ENCODE data around the gene HRAS. TPM values are rescaled to one million over a fixed set of nuclear protein-coding genes. Genes with fewer than 3 reads are reported as not detected.
"Not testable (repeated sequence)": the region's sequence is repeated elsewhere in the genome, so short reads cannot be mapped to it uniquely, and the experiment has no call there.

HRAS gene
- total RNA-seq, 1 experiment from 2014 or later: 99.9 TPM

DNA sequence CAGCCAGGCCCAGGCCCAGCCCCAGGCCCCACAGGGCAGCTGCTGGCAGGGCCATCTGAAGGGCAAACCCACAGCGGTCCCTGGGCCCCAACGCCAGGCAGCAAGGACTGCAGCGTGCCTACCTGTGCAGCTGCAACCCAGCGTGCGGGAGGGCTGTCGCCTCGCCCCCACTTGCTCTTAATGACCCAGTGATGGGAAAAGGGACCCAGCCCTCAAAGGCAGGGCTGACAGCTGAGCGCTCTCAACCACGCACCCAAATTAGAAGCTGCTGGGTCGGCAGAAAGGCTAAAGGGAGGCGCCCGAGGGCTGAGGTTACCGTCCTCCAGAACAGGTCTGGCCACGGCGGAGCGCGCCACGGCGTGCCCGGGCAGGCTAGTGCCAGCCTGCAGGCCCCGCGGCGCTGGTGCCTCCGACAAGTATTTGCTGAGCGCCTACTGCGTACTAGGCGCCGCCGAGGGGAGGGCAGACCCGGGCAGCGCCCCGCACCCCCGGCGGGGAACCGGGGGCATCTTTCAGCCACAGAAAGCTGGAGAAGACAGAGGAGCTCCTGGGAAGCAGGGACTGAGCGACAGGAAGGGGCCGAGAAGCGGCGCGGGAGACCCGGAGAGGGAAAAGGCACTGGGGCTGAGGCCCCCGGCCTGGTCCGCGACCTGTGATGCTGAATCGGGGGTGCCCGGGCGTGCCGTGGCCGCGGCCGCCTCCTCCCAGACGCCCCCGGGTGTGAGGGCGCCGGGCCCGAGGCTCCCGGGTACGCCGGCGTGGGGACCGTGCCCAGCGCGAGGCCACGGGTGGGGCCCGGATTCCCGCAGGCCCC, 773 bp downstream of the HRAS start:
- no peak for DNase-seq (ENCODE audit: low spot score)

DNA sequence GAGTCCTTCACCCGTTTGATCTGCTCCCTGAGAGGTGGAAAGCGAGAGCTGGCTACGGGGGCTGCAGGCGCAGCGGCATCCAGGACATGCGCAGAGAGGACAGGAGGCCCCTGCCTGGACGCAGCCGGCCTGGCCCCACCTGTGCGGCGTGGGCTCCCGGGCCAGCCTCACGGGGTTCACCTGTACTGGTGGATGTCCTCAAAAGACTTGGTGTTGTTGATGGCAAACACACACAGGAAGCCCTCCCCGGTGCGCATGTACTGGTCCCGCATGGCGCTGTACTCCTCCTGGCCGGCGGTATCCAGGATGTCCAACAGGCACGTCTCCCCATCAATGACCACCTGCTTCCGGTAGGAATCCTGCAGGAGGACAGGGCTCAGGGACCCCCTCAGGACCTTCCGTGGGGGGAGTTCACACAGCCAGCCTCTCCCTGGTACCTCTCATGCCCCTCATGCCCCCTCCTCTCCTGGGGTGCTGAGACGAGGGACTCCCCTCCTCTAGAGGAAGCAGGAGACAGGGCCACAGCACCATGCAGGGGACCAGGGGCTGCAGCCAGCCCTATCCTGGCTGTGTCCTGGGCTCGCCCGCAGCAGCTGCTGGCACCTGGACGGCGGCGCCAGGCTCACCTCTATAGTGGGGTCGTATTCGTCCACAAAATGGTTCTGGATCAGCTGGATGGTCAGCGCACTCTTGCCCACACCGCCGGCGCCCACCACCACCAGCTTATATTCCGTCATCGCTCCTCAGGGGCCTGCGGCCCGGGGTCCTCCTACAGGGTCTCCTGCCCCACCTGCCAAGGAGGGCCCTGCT, 1.6 kb downstream of the HRAS start:
- DNase-seq (ENCODE audit: low spot score): no peak

DNA sequence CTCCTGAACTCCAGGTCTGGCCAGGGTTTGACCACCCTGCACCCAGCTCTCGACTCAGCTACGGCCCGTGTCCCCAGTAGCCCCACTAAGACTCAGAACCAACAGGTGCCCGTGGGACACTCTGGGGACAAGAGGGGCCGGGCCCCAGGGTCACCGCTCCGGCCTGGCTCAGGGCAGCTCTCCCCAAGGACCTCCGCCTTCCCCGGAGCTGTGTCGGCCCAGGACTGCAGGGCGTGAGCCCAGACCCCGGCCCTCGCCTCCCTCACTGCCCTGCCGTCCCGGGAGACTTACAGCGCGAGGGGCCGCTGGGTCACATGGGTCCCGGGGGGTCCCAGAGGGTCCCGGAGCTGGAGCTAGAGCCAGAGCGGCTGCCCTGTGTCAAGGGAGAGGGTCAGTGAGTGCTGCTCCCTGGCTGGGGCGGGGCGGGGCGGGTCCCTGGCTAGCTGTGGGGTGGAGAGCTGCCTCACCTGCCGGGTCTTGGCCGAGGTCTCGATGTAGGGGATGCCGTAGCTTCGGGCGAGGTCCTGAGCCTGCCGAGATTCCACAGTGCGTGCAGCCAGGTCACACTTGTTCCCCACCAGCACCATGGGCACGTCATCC, 2.3 kb downstream of the HRAS start:
- DNase-seq (ENCODE audit: low spot score): no peak

DNA sequence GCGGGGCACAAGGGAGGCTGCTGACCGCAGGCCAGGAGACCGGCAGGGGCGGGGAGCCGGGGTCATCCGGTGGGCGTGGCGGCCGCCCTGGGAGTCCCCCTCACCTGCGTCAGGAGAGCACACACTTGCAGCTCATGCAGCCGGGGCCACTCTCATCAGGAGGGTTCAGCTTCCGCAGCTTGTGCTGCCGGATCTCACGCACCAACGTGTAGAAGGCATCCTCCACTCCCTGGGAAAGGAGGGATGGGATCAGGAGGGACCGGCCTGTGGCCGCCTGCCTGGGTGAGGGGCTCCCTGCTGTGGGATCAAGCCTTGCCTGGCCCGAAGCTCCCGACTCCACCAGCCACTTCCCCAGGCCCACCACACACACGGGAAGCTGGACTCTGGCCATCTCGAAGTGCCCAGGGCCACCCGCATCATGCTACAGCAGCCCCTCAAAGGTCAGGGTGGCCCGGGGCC, 2.8 kb downstream of the HRAS start:
- no peak for DNase-seq (ENCODE audit: low spot score)

DNA sequence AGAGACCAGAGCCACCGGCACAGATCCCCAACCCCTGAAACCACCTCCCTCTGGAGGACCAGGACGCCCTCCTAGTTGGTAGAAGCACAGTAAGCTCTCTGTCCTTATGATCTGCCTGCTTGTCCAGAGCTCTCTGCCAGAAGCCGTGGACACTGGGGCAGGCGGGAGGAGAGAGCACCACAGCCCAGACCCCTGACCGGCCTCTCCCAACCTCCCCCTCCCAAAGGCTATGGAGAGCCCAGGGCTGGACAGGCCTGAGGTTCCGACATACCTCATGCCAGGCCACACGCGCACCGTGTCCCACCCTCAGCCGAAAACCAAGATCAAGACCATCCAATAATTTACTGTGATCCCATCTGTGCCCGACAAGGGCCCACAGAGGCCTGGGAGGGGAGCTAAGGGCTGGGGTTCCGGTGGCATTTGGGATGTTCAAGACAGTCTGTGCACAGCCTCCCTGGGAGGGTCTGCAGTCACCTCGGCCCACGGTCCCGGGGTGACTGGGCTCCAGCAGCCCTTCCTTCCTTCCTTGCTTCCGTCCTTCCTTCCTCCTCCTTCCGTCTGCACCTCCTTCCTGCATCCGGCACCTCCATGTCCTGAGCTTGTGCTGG, 3.4 kb downstream of the HRAS start:
- DNase-seq (ENCODE audit: low spot score): no peak

DNA sequence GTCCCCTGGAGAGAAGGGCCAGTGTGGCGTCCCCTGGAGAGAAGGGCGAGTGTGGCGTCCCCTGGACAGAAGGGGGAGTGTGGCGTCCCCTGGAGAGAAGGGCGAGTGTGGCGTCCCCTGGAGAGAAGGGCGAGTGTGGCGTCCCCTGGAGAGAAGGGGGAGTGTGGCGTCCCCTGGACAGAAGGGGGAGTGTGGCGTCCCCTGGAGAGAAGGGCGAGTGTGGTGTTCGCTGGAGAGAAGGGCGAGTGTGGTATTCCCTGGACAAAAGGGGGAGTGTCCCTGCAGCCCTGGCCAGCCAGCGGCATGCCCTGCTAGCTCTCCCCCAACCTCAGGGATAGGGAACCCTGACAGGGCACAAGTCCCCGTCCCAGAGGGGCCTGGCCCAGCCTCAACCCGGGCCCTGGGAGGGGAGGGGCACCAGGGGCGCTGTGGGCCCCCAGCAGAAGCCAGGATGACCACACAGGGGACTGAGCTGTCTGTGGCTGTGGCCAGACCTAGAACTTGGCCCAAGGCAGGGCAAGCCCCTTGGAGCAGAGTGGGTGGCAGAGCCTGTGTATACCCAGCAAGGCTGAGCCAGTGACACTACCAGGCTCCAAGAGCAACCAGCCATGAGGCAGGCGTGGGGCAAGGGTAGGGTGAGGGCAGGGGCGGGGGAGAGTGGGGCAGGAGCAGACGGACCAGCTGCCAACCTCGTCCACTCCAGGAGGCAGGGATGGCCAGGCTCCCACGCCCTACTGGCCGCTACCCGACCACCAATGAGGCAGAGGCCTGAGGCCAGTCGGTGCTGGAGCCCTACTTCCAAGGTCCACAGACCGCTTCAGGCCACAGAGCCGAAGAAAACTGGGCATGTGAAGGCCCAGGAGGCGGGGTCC, 4.2 kb downstream of the HRAS start:
- no peak for DNase-seq (ENCODE audit: low spot score)

DNA sequence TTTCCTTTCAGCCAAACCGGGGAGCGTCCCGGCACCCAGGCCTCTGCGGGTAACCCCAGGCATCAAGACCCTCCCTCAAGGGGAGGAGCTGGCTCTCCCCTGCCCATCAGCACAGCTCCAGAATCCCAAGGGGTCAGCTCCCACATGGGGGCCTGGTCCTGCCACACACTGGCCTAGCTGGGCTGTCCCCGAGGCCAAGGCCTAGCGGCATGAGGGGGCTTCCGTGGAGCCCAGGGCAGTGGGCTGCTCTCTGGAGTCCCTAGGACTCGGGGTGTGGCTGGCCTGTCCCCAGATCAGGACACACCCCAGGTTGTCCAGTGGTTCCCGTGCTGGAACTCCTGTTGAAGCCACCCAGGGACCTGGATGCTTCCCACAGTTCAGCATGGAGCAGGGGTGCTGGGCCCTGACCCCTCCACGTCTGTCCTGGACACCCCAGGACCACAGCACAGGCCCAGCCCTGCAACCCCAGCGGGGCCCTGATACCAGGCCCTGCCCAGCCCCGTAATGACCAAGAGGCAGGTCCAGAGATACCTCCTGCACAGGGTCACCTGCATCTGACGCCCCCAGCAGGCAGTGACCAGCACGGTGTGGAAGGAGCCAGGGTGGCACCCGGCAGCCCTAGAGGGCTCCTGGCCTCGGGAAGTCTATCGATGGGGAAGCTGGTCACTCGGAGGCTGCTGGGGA, 5.5 kb downstream of the HRAS start:
- no peak for DNase-seq (ENCODE audit: low spot score)

DNA sequence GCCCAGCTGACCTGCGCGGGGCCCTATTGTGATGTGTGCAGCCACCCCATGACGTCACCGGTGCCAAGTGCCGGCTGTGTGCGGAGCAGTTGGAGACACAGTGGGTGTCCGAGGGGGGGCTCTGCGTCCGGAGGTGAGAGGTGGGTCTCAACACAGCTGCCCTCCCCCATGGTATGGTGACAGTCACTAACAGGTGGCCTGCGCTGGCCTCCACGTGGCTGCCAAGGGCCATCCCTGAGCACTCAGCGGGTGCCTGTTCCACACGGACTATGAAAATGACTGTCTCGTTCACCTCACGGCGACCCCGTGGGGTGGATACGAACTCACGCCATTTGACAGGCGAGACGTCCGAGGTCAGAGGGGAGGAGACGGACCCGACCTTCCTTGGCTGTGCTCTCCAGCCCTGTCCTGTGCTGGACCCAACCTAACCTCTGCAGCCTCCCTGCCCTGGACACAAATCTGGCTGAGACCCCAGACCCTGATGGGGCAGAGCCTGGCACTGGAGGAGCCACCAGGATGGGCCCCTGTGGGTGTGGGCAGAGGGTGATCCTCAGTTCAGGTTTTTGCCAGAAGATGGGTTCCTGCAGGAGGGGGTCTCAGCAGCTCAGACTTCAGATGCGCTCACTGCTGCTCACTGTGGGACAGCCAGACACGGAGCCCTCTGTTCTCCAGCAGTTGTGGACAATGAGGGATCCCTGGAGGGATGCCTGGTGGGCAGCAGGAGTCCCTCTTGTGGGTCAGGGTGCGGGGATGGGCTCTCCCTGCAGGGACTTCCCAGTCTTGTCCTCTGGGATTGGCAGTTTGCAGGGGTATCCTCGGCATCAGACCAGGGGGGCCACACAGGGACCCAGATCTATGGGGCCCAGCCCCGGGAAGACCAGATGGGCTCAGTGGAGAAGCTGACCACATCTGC, 6.3 kb downstream of the HRAS start:
- DNase-seq (ENCODE audit: low spot score): no peak

DNA sequence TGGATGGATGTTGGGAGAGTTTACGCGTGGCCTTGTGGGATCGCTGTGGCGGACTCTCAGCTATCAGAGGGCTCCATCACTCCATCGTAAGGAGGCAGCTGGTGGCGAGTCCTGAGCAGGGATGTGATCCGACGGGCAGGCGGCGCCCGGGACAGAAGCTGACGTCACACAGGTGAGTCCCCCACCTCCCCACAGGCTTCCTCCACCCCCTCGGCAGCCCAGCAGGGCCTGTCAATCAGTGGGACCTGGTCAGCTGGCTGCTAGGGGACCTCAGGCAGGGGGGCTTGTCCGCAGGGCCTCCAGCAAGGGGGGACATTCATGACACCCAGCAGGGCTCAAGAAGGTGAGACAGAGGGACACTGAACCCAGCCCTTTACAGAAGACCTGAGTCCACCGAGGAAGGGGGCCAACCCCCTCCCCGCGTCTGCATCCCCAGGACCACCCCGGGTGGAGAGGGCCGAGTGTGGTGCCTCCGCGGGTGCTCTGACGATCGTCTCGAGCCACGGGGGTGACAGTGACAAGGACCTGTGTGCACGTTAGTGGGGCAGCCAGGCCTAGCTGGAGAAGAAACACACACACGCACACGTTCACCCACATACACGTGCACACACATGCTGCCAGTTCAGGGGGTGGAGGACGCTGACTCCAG, 7.1 kb downstream of the HRAS start:
- no peak for DNase-seq (ENCODE audit: low spot score)

DNA sequence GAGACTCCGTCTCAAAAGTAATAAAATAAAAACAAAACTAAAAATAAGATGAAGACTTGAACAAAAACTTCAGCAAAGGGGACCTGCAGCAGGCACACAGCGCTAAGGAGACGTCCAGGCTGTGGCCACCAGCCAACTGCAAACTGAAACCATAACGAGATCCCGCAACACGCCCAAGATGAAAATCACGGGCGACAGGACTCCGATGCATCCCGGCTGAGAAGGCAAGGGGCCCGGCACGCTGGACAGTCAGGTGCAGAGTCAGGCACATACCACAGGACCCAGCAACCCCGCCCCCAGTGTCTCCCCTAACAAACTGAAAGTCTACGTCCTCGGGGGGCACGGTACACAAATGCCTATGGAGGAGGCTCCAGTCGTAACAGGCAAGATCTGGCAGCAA, 9.2 kb downstream of the HRAS start:
- DNase-seq (ENCODE audit: low spot score): no peak

DNA sequence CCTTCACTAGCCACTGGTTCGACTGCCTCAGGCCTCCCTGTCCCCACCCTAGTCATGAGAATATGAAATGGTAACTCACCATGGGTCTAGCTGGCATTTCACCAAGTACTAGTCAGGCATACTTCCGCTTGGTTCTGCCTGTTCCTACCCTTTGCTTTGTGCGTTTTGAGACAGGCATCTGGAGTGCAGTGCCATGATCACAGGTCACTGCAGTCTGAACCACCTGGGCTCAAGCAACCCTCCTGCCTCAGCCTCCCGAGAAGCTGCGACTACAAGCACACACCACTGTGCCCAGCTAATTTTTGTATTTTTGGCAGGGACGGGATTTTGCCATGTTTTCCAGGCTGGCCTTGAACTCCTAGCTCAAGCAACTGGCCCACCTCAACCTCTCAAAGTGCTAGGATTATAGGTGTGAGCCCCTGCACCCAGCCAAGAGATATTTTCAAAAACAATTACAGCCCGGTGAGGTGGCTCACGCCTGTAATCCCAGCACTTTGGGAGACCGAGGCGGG, 14.1 kb downstream of the HRAS start:
- DNase-seq (ENCODE audit: low spot score): no peak

DNA sequence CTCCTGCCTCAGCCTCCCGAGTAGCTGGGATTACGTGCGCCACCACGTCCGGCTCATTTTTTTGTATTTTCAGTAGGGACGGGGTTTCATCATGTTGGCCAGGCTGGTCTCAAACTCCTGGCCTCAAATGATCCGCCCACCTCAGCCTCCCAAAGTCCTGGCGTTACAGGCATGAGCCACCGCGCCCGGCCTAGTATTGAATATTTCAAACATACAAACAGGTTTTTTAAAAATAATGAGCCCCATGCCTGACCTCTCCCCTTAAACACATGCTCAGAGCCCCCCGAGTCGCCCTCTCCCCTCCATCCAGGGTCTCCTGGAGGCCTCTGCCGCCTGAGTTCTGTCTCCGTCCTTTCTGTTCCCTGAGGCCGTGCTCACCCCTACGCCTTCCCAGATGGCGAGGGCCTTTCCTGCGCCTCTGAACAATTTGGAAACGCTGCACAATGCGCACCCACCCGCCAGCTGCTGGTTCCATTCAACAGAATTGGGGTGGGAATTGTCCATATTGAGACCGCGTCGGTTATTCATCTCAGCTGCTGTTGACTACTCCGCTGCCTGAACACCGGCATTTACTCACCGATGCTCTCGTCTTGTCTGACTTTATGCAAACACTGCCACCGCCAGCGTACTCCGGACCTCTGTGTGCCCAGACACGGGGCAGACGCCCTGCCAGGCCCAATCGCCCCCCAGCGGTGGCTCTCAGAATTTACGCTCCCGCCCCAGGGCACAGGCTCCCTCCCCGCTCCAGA, 14.8 kb downstream of the HRAS start:
- DNase-seq (ENCODE audit: low spot score): no peak

DNA sequence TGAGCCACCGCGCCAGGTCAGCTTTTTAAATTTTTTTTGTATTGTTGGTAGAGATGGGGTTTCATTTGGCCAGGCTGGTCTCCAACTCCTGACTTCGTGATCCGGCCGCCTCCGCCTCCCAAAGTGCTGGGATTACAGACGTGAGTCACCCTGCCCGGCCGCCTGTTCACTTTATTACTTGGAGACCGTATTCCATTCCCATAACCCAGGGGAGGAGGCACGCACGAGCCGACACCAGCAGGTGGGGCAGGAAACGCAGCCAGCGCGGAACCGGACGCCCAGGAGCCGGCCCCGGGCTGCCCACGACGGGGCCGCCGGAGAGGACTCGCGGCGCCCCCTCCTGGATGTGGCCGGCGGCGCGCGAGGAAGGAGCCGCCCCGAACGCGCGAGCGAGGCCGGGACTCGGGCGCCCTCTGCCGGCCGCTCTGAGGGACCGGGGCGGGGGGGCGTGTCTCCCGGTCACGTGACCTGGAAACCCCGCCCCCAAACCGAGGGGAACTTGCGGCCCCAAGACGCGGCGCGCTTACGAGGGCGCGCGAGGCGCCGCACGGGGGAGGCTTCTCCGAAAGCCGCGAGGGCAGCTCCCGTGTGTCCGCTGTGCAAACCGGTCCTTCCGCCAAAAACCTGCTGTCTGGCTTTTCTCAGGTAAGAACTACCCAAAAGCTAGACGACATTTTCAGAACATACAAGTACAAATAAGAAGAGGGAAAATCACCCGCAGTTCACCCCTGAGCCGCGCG, 16.7 kb downstream of the HRAS start:
- DNase-seq (ENCODE audit: low spot score): no peak

DNA sequence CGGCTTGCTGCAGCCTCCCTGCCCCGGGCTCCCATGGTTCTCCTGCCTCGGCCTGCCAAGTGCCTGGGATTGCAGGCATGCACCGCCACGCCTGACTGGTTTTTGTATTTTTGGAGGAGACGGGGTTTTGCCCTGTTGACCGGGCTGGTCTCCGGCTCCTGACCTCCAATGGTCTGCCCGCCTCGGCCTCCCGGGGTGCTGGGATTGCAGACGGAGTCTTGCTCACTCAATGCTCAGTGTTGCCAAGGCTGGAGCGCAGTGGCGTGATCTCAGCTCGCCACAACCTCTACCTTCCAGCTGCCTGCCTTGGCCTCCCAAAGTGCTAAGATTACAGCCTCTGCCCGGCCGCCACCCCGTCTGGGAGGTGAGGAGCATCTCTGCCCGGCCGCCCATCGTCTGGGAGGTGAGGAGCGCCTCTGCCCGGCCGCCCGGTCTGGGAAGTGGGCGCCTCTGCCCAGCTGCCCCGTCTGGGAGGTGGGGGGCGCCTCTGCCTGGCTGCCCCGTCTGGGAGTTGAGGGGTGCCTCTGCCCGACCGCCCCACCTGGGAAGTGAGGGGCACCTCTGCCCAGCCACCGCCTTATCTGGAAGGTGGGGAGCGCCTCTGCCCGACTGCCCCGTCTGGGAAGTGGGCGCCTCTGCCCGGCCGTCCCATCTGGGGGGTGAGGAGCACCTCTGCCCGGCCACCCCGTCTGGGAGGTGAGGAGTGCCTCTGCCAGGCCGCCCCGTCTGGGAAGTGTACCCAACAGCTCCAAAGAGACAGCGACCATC, 18.3 kb downstream of the HRAS start:
- DNase-seq (ENCODE audit: low spot score): not testable (repeated sequence)

DNA sequence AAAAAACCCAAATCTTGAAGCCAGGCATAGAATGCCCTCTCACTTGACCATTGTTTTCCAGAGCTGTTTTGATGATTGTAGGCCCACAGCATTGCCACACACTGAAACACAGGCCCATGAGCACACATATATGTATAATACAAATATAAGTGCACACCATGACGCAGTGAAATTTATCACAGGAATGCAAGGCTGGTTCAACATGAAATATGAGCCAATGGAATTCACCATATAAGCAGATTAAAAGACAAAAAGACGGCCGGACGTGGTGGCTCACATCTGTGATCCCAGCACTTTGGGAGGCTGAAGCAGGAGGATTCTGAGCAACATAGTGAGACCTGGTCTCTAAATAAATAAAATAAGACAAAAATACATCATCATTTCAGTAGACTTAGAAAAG, 19.0 kb downstream of the HRAS start:
- DNase-seq (ENCODE audit: low spot score): no peak

DNA sequence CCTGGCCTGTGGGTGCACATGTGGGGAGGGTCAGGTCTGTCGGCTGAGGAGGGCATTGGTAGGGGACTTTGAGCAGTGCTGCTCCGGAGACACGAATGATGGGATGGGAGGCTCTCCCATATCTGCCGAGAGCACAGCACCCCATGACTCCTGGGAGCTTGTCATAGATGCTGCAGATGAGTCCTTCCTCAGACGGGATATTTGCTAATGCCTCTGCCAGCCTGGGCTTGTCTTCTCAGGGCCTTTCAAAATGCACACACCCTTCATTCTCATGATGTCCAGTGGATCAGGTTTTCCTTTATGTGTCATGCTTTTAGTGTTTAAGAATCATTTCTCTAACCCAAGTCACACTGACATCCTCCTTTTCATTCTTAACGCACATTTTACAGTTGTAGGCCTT, 20.2 kb downstream of the HRAS start:
- DNase-seq (ENCODE audit: low spot score): no peak

DNA sequence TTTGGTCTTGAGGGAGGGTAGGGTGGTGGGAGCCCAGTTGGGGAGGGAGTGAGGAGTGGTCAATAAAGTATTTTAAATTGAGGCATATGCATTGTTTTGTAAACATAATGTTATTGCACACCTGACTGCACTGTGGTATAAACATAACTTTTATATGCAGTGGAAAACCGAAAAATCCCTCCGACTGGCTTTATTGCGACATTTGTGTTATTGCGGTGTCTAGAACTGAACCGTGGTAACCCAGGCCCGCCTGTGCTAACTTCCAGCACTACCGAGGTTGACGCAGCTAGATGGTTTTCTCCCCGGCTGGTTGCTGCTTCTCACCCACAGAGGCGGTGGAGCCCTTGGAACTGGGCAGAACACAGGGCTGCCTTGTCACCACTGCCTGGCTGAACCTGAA, 20.8 kb downstream of the HRAS start:
- DNase-seq (ENCODE audit: low spot score): no peak

All from A172 (cell line).